ENCODE results near the gene HTRA1.

HTRA1 gene

DNA sequence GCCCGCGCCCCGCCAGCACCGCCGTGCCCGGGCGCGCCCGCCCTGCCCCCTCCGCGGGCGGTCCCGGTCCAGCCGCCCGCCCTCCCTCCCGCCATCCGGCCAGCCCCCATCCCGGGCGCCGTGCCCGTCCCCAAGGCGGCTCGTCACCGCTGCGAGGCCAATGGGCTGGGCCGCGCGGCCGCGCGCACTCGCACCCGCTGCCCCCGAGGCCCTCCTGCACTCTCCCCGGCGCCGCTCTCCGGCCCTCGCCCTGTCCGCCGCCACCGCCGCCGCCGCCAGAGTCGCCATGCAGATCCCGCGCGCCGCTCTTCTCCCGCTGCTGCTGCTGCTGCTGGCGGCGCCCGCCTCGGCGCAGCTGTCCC, at the start of gene HTRA1:
Gene HTRA1, plus strand, starts transcription at position 187 of the 362 bp plus-strand sequence. Its CDS starts 100 bp downstream, at position 287.
- DNase-seq, result no peak

GRCh38 chr10:122413327-122413726, 48.0 kb upstream of the HTRA1 start:
- DNase-seq, result no peak

- no peak for DNase-seq
Observed at GRCh38 chr10:122417667-122418066, 43.7 kb upstream of the HTRA1 start.

DNA sequence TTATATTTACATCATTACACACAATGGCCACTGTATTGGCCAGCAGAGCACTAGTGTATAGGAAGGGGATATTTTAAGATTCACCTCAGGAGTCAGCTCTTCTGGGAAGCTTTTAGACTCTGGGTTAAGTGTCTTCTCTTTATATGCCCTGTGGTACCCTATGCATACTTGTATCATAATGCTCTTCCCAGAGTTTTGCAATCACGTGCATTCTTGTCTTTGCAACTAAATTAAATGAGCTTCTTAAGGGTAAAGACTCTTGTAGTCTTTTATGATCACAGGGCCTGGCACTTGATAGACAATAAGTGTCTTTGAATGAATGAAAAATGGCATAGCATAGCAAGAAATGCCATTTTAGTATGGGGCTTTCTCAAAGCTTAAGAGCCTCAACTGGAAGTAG, 42.3 kb upstream of the HTRA1 start:
- DNase-seq, result no peak

- DNase-seq, result no peak
Observed at GRCh38 chr10:122419876-122420623, 41.3 kb upstream of the HTRA1 start.

GRCh38 chr10:122420624-122421007, 40.7 kb upstream of the HTRA1 start:
- no peak for DNase-seq

GRCh38 chr10:122421054-122421625, 40.2 kb upstream of the HTRA1 start:
- DNase-seq, result no peak

GRCh38 chr10:122421742-122422141, 39.6 kb upstream of the HTRA1 start:
- no peak for DNase-seq

- no peak for DNase-seq
Observed at GRCh38 chr10:122422266-122422989, 38.9 kb upstream of the HTRA1 start.

GRCh38 chr10:122424059-122424458, 37.3 kb upstream of the HTRA1 start:
- DNase-seq, result no peak

DNA sequence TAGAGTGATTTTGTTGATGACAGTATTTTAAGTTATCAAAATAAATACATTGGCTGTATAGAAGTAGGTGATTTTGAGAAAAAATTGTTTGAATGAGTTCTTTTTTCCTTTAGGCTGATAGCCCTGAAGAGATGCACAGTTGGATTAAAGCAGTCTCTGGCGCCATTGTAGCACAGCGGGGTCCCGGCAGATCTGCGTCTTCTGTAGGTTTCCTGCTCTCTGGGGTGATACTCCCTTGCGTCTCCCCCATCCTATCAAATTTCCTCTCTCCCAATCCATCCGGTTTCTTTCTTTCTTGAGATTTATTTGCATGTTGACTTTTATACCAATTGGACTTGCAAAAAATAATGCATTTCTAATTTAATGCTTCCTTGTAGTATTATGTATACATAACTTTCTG, 34.5 kb upstream of the HTRA1 start:
- DNase-seq, result no peak

DNA sequence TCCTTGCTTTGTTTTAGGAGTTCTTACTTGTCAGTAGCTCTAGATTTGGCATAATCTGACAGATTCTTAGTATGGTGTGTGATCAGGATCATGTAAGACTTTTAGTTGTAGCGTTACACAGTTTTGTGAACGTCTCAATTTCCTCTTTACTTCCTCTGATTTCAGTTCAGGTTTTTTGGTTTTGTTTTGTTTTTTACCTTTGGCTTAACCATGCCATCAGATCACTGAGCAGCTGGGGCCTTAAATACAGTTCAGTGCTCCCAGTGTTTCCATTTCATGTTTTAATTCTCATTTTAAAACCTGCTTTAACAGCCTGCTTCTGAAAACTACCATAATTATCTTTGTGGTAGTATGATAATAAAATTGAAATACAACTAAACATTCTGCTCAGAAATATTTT, 34.1 kb upstream of the HTRA1 start:
- DNase-seq, result no peak

DNA sequence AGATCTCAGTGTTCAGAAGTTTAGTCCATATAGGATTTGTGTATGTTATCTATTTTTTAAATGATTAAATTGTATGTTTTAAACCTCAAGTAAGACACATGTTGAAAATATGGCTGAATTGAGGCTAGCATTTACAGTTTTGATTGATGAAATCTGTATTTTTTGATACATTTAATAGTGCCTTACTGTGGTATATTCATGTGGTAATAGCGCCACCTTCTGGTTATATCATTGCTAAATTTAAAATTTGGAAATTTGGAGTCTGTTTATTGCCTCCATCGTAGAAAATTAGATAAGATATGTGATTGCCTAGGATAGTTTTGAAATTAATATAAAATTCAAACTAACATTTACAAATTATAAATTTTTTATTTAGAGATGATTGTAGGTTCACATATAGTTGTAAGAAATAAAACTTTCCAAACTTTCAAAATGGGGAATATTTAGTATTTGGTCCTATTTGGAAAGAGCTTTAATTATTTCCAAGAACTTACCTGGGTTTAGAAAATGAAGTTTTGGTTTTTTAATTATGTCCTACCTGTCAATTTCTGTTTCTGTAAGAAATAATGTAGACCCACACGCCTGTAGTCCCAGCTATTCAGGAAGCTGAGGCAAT, 26.0 kb upstream of the HTRA1 start:
- no peak for DNase-seq

GRCh38 chr10:122441961-122442360, 19.4 kb upstream of the HTRA1 start:
- DNase-seq, result no peak

DNA sequence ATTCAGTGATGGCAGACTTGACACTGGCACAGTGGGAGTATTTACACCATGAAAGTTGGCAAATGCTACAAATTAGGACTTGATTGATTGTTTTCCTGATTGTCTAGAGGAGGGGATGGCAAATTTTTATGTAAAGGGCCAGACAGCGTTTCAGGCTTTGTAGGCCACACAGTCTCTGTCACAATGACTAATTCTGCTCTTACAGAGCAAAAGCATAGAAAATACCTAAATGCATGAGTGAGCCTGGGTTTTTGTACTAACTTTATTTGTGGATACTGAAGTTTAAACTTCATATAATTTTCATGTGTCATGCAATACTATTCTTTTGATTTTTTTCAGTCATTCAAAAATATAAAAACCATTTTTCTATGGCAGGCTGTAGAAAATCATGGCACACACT, 15.9 kb upstream of the HTRA1 start:
- DNase-seq, result no peak

- DNase-seq, result no peak
Observed at GRCh38 chr10:122445904-122446303, 15.4 kb upstream of the HTRA1 start.

GRCh38 chr10:122446668-122447423, 14.5 kb upstream of the HTRA1 start:
- DNase-seq, result no peak

DNA sequence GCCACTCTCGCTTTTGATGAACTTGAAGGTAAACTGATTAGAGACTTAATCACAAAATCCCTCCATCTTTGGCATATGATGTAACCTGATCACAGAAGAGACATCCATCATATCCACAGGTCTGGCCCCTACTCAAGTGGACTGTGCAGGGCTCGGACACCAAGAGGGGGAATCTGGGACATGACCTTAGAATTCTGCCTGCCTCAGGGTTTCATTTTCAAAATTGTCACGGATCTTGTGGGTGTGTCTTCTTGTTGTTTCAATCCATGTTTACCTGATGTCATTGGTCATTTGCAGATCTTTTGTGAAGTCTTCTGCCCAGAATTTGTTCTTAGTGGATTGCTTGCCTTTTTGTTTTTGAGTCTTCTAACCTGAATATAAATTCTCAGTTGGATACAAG, 12.8 kb upstream of the HTRA1 start:
- no peak for DNase-seq

DNA sequence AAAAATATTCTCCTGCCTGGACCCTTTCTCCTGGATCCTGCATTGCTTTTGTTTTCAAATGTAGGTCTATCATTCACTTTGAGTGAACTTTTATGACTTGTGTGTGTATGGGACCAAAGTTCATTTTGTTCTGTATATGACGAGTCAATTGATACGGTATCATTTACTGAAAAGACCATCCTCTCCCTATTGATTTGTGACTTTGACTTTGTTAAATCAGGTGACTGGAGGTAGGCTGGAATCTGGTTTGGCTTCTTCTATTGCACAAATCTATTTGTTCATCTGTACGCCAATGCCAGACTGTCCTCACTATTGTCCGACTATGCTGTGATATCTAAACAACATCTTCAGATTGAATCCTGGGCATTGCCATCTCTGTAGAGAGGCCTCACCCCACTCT, 12.2 kb upstream of the HTRA1 start:
- no peak for DNase-seq

- DNase-seq, result no peak
Observed at GRCh38 chr10:122450353-122450990, 10.9 kb upstream of the HTRA1 start.

DNA sequence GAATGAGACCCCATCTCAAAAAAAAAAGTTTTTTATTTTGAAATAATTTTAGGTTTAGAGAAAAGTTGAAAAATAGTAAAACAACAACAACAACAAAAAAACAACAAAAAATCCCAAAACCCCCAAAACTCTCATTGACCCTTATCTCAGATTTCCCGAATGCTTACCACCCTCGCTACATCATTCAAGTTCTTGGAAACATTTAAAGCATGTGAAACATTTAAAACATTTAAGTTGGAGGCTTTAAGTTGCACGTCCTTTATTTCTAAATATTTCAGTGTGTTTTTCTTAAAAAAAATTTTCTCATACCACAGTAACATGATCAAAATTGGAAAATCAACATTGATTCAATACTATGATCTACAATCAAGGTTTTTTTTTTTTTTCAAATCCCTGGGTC, 7.3 kb upstream of the HTRA1 start:
- no peak for DNase-seq

- DNase-seq, result no peak
Observed at GRCh38 chr10:122454603-122455080, 6.7 kb upstream of the HTRA1 start, which contains the start of gene ARMS2. ARMS2 (plus strand) TSS chr10:122454653; CDS start chr10:122454728, 75 bp downstream.

All from activated CD4-positive, CD25-positive, alpha-beta regulatory T cell (primary cell).